Measurements from ENCODE around the gene SKI.

GRCh38 chr1:2356401-2356800 is 128.3 kb downstream of the SKI start:
- TF ChIP-seq EP300 (IDR thresholded peaks at IDR 0.05; ENCODE audit: low read depth) = no peak
- TF ChIP-seq CTCF (IDR thresholded peaks at IDR 0.05) = no peak
- no peak for TF ChIP-seq POLR2A (IDR thresholded peaks at IDR 0.05)
- no peak for TF ChIP-seq POLR2AphosphoS5 (IDR thresholded peaks at IDR 0.05)

Measured in transverse colon (tissue), 4 donors.